CD14-positive monocyte (primary cell): ENCODE measurements around the gene GAL3ST2. TPM values are rescaled to one million over a fixed set of nuclear protein-coding genes. Genes with fewer than 3 reads are reported as not detected.
A peak's percentile ranks its signal among the peaks of the same experiment; 100 is the strongest.

Experiments
- DNase-seq, 3 donors: peaks; one replicate each; pipeline ENCODE4 v3.0.0-alpha.2; 2011 to 2022
- H2AFZ ChIP-seq: 2 replicates; pipeline ENCODE4 v1.6.0; 2012; ENCODE audit warnings: mild to moderate bottlenecking, low read depth, low read length, inconsistent platforms; ENCODE audit not compliant: insufficient read depth, poor library complexity, severe bottlenecking
- H3K27ac ChIP-seq, 2 donors: 1 replicate in 1 of 2; 2 replicates in 1 of 2; pipeline ENCODE4 v1.5.1; 2012 to 2013; ENCODE audit warnings: low read length in 2 of 2, control low read depth in 1 of 2, inconsistent platforms in 1 of 2, low read depth in 1 of 2, mild to moderate bottlenecking in 1 of 2
- H3K27me3 ChIP-seq, 2 donors: one replicate each; pipeline versions ENCODE4 v1.6.0 to v1.6.1; 2011 to 2013; ENCODE audit warnings: low read length in 2 of 2; ENCODE audit not compliant: control insufficient read depth in 2 of 2, insufficient read depth in 2 of 2
- H3K36me3 ChIP-seq, 2 donors: replicated peaks in 1 of 2; 1 replicate in 1 of 2; 2 replicates in 1 of 2; pipeline versions ENCODE4 v1.5.1 to v1.6.1; 2012 to 2013; ENCODE audit warnings: low read length in 2 of 2, control low read depth in 1 of 2, inconsistent platforms in 1 of 2, mild to moderate bottlenecking in 1 of 2; ENCODE audit not compliant: insufficient read depth in 2 of 2, control insufficient read depth in 1 of 2
- H3K4me1 ChIP-seq, 2 donors: 1 replicate in 1 of 2; 2 replicates in 1 of 2; pipeline versions ENCODE4 v1.5.1 to v1.6.1; 2012 to 2013; ENCODE audit warnings: low read length in 2 of 2, control low read depth in 1 of 2, inconsistent platforms in 1 of 2, mild to moderate bottlenecking in 1 of 2, moderate library complexity in 1 of 2; ENCODE audit not compliant: insufficient read depth in 2 of 2, control insufficient read depth in 1 of 2
- H3K4me2 ChIP-seq: replicated peaks from 2 replicates; pipeline ENCODE3; 2012; ENCODE audit warnings: low read length, moderate library complexity, mild to moderate bottlenecking; ENCODE audit not compliant: poor library complexity, severe bottlenecking; ENCODE audit errors: extremely low read depth
- H3K4me3 ChIP-seq, 3 experiments: fragments of 200-600 bp in 1 of 3; sonication (generic) in 1 of 3; replicated peaks in 1 of 3; 1 replicate in 2 of 3; 2 replicates in 1 of 3; pipeline ENCODE4 v1.5.1; 2011 to 2013; ENCODE audit warnings: low read length in 3 of 3, mild to moderate bottlenecking in 3 of 3, control low read depth in 2 of 3, low read depth in 2 of 3, inconsistent platforms in 1 of 3, moderate library complexity in 1 of 3
- H3K79me2 ChIP-seq: 2 replicates; pipeline ENCODE4 v1.6.0; 2012; ENCODE audit warnings: mild to moderate bottlenecking, control low read depth, inconsistent platforms, low read length, moderate library complexity; ENCODE audit not compliant: insufficient read depth
- H3K9ac ChIP-seq: 2 replicates; pipeline ENCODE4 v1.6.0; 2017; ENCODE audit warnings: low read length, mild to moderate bottlenecking; ENCODE audit not compliant: insufficient read depth, poor library complexity, severe bottlenecking
- H3K9me3 ChIP-seq, 2 donors: replicated peaks in 1 of 2; 1 replicate in 1 of 2; 2 replicates in 1 of 2; pipeline versions ENCODE4 v1.5.1 to v1.6.1; 2012 to 2013; ENCODE audit warnings: low read length in 2 of 2, control low read depth in 1 of 2; ENCODE audit not compliant: control insufficient read depth in 1 of 2, insufficient read depth in 1 of 2
- H4K20me1 ChIP-seq: 2 replicates; pipeline ENCODE4 v1.6.0; 2012; ENCODE audit warnings: mild to moderate bottlenecking, low read length, control low read depth, moderate library complexity; ENCODE audit not compliant: insufficient read depth
- H3K27ac Mint-ChIP-seq, 7 donors: one replicate each; pipeline ENCODE4 v1.8.0; 2020; ENCODE audit warnings: mild to moderate bottlenecking in 7 of 7, mixed read lengths in 7 of 7, moderate library complexity in 6 of 7, inconsistent platforms in 2 of 7
- H3K27me3 Mint-ChIP-seq, 3 donors: one replicate each; pipeline ENCODE4 v1.8.0; 2021 to 2022; ENCODE audit warnings: low read depth in 3 of 3, mild to moderate bottlenecking in 3 of 3, mixed read lengths in 3 of 3, moderate library complexity in 3 of 3, inconsistent platforms in 1 of 3
- H3K36me3 Mint-ChIP-seq, 2 donors: one replicate each; pipeline ENCODE4 v1.8.0; 2020; ENCODE audit warnings: mixed read lengths in 2 of 2, inconsistent platforms in 1 of 2, mild to moderate bottlenecking in 1 of 2
- H3K4me1 Mint-ChIP-seq: one replicate; pipeline ENCODE4 v1.8.0; 2020; ENCODE audit warnings: mild to moderate bottlenecking, mixed read lengths
- H3K4me3 Mint-ChIP-seq, 2 donors: one replicate each; pipeline ENCODE4 v1.8.0; 2020; ENCODE audit warnings: mild to moderate bottlenecking in 2 of 2, mixed read lengths in 2 of 2, moderate library complexity in 1 of 2
- H3K9me3 Mint-ChIP-seq, 7 donors: one replicate each; pipeline ENCODE4 v1.8.0; 2020 to 2022; ENCODE audit warnings: mixed read lengths in 7 of 7, mild to moderate bottlenecking in 6 of 7, moderate library complexity in 6 of 7, inconsistent platforms in 2 of 7
- CTCF ChIP-seq: fragments of 200-600 bp; IDR thresholded peaks from one replicate; pipeline ENCODE4 v1.8.0; 2022; ENCODE audit warnings: antibody characterized with exemption, mild to moderate bottlenecking
- WGBS: methylation state at CpG from one replicate; pipeline ENCODE4 v1.1.5; 2013; ENCODE audit warnings: missing lambda C conversion rate; ENCODE audit not compliant: insufficient coverage; 5-methylcytosine and 5-hydroxymethylcytosine counted together
- intact Hi-C, 2 donors: fragments of 100-400 bp; cut with micrococcal nuclease; formaldehyde crosslinking; loops; one replicate each; pipeline versions ENCODE4 v1.15.0 to v1.15.1; 2023
- polyA plus RNA-seq, 3 donors: library from polyadenylated mRNA; depleted of rRNA in 1 of 3; unstranded in 2 of 3; stranded (reverse) in 1 of 3; fragments of 300-500 nt in 2 of 3; fragments of >200 nt in 1 of 3; fragmentation: Illumina TruSeq in 2 of 3; gene quantifications; 1 replicate in 2 of 3; 2 replicates in 1 of 3; pipeline ENCODE4 v1.2.3, GENCODE V29; 2012 to 2021

GAL3ST2 gene
- polyA plus RNA-seq, 3 donors = not detected

DNA sequence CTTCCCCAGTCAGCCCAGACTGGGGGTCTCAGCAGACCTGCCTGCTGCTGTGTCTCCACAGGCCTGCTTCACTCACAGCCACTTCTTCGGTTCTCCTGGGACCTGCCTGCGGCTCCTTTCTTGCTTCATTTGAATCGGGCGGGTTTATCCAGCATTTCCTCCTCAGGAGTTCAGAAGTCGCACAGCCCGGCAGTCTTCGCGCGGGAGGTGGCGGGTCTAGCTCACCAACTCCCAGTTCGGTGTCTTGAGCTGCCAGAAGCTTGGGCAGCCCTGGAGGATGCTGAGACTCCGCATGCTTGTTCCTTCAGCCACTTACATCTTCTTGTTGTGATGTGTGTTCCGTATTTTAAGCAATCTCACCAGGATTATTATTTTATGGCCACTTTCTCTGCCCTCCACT is 31.3 kb upstream of the GAL3ST2 start:
- no peak for TF ChIP-seq CTCF
- H3K27me3 ChIP-seq = no peaks in the 10 kb centered on the region
- no peak overlapping the region for H3K9ac ChIP-seq
- H3K4me3 Mint-ChIP-seq = no peak overlapping the region
- no peak for DNase-seq
- no peak overlapping the region for H2AFZ ChIP-seq
- peaks cover 11% of the 10 kb centered on the region for H3K4me1 Mint-ChIP-seq
- H3K9me3 Mint-ChIP-seq = peaks cover 0 to 4% (median 0%) of the 10 kb centered on the region in 7 donors
- peaks cover 0 to 5% of the 10 kb centered on the region in 2 donors for H3K9me3 ChIP-seq
- peaks cover 35 to 39% of the 10 kb centered on the region in 2 donors for H3K36me3 ChIP-seq
- intact Hi-C loops = no loop called here
- H4K20me1 ChIP-seq = no peaks in the 10 kb centered on the region
- WGBS = 88% methylated on average over 11 of the region's 13 CpGs
- peaks cover 4 to 8% of the 10 kb centered on the region in 2 donors for H3K4me1 ChIP-seq
- peak overlapping the region in 1 of 7 donors; percentile 49 for H3K27ac Mint-ChIP-seq
- H3K27me3 Mint-ChIP-seq = no peaks in the 10 kb centered on the region
- no peak overlapping the region for H3K4me2 ChIP-seq
- peaks cover 50 to 62% of the 10 kb centered on the region in 2 donors for H3K36me3 Mint-ChIP-seq
- no peak overlapping the region for H3K27ac ChIP-seq
- no peaks in the 10 kb centered on the region for H3K79me2 ChIP-seq
- H3K4me3 ChIP-seq = no peak overlapping the region

DNA sequence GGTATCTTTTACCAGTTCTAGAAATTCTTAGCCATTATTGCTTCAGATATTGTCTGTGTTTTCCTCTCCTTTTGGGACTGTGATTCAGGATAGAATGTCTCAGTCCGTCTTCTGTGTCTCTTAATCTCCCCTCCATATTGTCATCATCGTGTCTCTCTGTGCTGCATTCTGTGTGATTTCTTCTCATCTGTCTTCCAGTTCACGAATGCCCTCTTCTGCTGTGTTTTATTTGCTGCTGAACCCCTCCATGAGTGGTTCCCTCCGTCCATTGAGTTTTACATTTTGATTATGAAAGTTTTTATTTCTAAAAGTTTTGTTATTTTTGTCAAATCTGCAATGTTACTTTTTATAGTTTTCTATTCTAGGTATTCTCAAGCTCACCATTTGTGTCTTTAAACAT is 30.5 kb upstream of the GAL3ST2 start:
- no peak for DNase-seq
- Mint-ChIP-seq H3K36me3 (peaks cover 51 to 63% of the 10 kb centered on the region in 2 donors), H3K4me1 (peaks cover 2% of the 10 kb centered on the region), H3K9me3 (peaks cover 0 to 4% (median 0%) of the 10 kb centered on the region in 7 donors), H3K27ac (no peak overlapping the region), H3K4me3 (no peak overlapping the region), H3K27me3 (no peaks in the 10 kb centered on the region)
- no peaks in the 10 kb centered on the region for H3K79me2 ChIP-seq
- H3K4me3 ChIP-seq = no peak overlapping the region
- intact Hi-C loops = no loop called here
- H3K27ac ChIP-seq = no peak overlapping the region
- peaks cover 0 to under 1% of the 10 kb centered on the region in 2 donors for H3K4me1 ChIP-seq
- no peak overlapping the region for H3K4me2 ChIP-seq
- no peaks in the 10 kb centered on the region for H4K20me1 ChIP-seq
- H2AFZ ChIP-seq = no peak overlapping the region
- H3K9ac ChIP-seq = no peak overlapping the region
- WGBS = no CpG with 5 or more reads among the region's 4 CpGs
- H3K9me3 ChIP-seq = peaks cover 0 to 5% of the 10 kb centered on the region in 2 donors
- H3K36me3 ChIP-seq = peaks cover 36 to 42% of the 10 kb centered on the region in 2 donors
- TF ChIP-seq CTCF = no peak
- H3K27me3 ChIP-seq = no peaks in the 10 kb centered on the region
